Stimulated activated CD4-positive, alpha-beta T cell treated with anti-CD3 and anti-CD28 coated beads, TNF-alpha, amount 100 ng/mL, for 48 hours (primary cell): ENCODE results near the gene RNU6-9.
A peak's percentile ranks its signal among the peaks of the same experiment; 100 is the strongest.

Source experiments
- DNase-seq, 3 donors: peaks; one replicate each; pipeline ENCODE4 v3.0.0-alpha.2; 2020; ENCODE audit warnings: low read depth in 3 of 3

RNU6-9 gene

DNA sequence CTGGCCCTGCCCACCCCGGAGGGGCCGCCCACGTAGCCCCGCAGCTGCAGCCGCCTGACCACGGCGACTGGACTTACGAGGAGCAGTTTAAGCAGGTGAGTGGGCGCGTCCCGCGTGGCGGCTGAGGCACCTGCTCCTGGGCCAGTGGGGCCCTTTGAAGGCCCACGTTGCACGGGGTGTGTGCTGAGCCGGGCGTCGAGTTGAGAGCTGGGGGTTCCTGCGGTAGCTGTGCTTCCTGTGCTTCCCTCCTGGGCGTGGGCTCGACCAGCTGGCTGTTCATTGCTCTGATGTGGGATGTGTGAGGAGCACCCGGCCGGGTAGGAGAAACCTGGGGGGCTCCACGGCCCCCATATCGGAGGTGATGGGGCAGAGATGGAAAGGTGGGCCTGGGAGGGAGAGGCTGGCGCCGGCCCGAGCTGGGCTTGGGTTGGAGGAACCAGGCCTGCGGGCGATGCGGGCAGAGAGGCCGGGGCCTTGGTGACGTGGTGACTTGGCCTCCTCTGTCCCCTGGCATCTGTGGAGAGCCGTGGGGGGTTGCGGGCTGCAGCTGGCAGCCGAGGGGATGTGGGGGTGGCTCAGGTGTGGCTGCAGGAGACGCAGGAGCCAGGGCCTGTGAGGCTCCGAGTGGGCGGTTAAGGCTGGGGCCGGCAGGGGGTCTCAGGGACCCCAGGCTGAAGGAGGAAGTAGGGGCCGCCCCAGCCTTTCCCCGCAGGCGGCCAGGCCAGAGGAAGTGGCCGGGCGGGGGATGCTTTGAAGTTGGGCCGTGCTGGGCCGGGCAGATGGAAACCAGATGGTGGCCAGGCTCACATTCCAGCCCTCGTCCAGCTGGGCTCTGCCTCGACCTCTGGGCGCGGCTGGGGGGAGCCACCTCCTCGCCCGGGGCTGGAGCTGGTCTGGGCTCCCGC lies 39.6 kb downstream of the RNU6-9 start:
- DNase-seq: no peak

DNA sequence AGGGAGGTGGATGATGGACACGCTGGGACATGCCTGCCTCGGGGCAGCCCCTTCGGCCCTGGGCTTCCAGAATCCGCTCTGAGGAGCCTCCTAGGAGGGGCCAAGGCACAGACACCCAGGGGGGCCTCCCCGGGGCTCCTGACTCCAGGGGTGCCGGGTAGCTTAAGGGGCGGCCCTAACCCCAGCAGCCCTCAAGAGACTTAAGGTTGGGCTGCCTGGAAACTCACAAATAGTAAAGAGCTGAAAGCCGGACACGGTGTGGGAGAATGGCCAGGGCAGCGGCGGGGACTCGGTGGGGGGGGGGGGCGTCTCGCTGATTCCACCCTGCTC lies 40.2 kb downstream of the RNU6-9 start:
- no peak for DNase-seq

DNA sequence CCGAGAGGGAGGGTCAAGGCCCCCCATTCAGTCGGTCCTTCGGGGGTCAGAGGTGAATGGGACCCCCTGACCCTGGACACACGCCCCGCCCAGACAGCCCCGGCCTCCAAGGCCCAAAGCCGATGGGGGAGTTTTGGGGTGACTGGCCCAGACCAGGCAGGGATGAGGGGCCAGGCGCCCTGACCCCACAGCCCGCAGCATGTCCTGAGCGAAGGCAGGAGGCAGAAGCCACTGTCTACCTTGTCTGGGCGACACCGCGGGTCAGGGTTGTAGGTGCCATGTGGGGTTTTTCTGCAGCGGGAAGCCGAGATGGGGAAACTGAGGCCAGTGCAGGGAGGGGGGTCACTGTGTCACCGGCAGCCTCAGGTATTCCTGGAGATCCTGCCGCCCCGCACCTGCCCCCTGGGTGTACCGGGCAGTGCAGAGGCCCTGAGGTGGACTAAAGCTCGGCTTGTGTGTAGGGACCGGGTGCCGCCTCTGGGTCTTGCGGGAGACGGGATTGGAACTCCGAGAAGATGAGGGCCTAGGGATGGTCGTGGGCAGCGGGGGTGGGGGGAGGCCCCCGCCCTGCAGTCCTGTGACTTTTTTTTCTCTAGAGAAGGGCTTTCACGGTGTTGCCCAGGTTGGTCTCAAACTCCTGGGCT lies 41.0 kb downstream of the RNU6-9 start:
- DNase-seq: no peak

DNA sequence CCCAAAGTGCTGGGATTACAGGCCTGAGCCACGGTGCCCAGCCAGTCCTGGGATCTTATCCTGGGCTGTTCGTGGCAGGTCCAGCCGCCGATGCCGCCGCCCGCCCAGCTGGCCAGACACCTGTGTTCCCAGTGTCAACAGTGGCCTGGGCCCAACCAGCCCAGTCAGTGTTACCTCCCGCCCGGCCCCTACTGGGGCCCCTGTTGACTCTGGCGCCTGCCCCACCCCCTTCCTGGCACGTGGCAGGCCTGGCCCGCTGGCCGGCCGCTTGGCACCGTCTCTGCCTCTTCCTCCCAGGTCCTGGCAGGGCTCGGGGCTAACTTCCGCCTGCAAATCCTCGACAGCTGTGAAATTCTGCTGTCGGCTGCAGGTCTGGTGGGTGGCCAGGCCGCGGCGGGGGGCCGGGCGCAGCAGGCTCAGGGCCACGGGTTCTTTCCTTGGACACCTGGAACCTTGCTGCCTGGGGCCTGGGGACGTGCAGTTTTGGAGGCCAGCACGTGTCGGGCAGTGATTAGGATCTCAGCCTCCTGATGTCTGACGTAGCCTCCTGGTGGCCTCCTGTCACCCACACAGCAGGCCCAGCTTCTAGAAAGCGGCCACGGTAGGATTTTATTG lies 41.7 kb downstream of the RNU6-9 start:
- no peak for DNase-seq

DNA sequence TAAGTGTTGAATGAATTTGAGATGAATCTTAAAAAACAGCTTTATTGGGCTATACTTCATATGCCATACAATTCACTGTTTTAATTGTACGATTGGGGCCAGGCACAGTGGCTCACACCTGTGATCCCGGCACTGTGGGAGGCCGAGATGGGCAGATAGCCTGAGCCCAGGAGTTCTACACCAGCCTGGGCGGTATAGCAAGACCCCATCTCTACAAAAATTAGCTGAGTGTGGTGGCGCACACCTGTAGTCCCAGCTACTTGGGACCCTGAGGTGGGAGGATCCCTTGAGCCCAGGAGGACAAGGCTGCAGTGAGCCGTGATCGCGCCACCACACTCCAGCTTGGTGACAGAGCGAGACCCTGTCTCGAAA lies 42.9 kb downstream of the RNU6-9 start:
- no peak for DNase-seq

DNA sequence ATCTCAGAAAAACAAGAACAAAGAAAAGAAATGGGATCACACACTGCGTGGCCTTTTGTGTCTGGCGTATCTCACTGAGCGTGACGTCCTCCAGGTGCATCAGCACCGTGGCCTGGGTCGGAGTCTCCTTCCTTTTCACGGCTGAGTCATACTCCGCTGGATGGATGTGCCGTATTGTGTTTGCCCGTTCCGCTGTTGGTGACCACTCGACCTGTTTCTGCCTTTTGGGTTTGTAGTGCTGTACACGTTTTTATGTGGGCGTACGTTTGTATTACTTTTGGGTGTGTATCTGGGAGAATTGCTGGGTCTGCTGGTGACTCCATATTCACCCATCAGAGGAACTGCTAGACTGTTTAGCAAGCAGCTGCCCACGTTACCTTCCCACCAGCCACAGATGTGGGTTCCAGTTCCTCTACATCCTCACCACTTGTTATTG lies 44.0 kb downstream of the RNU6-9 start:
- no peak for DNase-seq

DNA sequence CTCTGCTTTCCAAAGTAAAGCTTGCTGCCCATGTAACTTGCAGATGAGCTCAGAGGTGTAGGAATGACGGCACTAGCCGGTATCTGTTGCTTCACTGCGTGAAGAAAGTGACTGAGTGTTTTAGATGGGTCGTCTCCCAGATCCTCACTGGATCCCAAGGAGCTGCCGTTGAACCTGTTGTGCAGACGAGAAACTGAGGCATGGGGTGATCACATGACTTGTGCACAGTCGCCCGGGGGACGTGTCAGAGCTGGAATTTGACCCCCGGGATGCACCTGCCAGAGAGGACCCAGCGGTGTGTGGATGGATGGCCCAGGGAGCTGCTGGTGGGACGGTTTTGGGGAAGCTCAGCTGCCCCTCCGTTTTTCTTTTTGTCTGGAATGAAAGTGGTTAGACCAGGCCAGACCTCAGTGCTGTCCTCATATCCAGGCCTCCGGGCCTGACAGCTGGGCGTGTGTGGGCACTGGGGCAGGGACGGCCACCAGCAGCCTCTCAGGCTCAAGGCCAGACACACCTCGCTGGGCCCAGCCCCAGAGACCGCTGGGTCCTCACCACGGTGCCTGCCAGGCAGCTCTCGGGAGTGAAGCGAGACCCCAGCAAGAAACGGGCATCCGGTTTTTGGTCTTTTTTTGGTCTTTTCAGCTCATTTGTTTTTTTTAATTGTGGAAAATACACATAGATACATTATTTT lies 45.1 kb downstream of the RNU6-9 start:
- no peak for DNase-seq

DNA sequence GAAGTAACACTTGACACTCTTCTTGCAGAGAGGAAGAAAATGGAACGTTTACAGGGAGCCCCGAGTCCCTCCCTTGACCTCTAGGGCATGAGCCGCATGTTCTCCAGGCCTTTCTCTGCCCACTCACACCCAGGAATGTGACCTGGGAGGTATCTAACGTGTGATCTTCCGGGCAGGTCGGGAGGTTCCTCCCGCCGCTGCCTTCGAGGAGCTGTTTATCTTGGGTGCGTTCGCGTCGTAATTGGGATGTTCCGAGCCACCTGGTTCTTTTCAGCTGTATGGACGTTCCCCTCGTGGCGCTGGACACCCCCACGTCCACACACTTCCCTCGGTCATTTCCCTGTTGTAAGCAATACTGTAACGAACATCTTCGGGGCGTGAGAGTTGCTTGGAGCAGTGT lies 46.2 kb downstream of the RNU6-9 start:
- no peak for DNase-seq

DNA sequence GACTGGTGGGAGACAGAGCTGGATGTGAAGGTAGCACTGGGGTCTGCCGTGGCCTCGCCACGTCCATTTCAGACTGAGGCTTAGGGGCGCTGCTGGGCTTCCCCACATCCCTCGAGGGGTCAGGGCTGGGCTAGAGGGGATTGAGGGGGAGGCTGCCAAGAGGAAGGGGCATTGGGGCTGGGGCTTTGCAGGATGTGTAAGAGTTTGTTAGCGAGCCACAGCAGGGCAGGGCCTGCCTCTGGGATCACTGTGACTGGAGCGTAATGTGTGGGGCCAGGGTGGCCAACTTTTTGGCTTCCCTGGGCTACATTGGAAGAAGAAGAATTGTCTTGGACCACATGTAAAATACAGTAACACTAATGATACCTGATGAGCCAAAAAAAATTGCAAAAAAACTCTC lies 46.6 kb downstream of the RNU6-9 start:
- no peak for DNase-seq

DNA sequence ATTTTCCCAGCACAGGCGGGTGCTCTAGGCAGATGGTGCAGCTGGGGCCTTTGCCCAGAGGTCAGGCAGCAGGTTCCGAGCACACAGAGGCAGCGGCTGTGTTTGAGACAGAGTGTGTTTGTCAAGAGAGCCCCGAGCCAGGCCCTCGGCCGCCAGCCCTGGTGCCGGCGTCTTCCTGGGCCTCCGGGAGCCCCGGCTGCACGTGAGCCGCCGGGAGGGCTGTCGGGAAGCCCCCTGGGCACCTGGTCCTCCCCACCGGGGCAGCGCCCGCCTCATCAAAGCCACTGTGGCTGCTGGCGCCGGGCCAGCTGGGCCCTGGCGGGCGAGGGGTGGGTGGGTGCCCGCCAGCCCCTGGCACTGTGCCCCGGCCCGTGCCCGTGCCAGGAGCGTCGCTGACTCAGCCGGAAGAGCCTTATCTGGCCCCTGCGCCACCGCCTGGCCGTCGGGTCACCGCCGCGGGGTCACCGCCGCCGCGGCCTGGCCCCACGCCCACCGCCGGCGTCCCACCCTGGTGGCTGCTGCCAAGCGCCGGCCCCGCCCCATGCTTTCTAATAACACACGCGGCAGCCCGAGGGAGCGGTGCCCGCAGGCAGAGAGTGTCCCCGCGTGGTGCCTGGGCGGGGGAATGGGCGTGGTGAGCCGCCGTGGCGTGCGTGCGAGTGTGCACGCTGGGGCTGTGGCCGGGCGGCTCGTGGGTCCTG lies 47.5 kb downstream of the RNU6-9 start:
- peak in 1 of 3 donors; percentile 47 for DNase-seq

DNA sequence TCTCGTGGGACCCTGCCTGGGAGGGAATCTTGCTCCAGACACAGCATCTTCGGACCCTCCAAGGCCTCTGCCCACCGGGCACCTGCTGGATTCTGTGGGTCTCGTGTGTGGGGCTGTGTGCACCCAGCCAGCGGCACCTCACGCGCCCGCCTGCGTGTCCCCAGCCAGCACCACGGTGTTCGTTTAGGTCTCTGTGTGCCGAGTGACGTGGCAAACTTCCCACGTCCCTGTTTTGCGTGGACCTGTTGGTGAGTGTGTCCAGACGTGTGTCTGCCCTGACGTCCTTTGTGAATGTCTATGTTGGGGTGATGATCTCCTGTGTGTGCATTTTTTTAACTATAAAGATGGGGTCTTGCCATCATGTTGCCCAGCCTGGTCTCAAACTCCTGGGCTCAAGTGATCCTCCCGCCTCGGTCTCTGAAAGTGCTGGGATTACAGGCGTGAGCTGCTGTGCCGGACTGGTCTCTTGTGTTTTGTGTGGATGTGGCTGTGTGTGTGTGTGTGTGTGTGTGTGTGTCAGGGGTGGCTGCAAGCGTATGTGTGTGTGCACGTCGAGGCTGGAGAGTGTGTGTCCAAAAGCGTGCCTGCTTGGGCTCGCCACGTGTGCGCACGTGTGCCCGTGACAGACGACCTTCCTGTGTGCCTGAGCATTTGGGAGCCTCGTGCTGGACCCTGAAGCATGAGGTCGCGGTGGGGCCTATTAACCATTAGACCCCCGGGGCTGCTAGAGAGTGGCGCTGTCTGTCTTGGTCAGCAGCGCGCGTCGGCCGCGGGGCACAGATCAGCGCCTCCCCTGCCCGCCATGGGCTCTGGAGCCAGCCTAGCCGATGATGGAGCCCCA lies 48.2 kb downstream of the RNU6-9 start:
- no peak for DNase-seq

DNA sequence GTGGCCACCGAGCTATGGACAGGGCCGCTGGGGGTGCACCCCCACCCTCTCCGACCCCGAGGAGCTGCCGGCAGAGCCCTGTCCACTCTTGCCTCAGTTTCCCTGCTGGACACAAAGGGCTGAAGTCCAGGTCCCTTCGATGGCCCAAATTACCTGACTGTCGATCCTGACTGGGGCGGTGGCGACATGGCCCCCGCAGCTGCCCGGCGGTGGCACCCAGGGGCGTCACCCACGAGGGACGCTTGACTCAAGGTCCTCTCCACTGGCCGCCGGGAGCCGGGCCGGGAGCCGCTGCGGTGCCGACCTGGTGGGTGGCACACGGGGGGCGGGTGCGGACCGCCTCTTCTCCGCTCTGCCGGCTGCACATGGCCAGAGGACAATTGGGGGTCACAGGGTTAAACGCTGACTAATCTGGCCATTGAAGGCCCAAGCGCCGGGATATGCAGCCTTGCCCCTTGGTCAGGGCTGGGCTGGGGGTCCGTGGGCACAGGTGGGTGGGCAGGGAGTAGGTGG lies 48.9 kb downstream of the RNU6-9 start:
- DNase-seq: no peak
